ENCODE results near the gene OPN3. TPM values are rescaled to one million over a fixed set of nuclear protein-coding genes. Genes with fewer than 3 reads are reported as not detected.

The OPN3 gene
- total RNA-seq, 4 donors from 2014 or later, result 10.9 to 20.0 (median 12.8) TPM

DNA sequence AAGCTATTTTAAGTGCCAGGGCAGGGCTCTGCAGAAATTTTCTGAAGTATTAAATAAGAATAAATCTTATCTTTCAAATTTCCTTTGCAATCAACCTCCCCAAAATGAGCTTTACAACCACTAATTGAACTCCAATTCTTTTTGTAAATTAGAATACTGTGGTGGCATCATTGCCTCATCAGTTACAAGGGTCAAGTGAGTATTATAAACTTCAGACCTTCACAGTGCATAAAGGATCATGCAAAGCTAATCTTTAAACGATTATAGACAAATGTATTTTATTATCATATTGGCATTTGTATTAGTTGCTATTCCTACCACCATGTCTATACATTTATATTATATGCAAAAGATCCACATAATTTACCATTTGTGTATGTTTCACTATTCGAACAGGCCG, 7.2 kb downstream of the OPN3 start:
- TF ChIP-seq, protein P1, sequence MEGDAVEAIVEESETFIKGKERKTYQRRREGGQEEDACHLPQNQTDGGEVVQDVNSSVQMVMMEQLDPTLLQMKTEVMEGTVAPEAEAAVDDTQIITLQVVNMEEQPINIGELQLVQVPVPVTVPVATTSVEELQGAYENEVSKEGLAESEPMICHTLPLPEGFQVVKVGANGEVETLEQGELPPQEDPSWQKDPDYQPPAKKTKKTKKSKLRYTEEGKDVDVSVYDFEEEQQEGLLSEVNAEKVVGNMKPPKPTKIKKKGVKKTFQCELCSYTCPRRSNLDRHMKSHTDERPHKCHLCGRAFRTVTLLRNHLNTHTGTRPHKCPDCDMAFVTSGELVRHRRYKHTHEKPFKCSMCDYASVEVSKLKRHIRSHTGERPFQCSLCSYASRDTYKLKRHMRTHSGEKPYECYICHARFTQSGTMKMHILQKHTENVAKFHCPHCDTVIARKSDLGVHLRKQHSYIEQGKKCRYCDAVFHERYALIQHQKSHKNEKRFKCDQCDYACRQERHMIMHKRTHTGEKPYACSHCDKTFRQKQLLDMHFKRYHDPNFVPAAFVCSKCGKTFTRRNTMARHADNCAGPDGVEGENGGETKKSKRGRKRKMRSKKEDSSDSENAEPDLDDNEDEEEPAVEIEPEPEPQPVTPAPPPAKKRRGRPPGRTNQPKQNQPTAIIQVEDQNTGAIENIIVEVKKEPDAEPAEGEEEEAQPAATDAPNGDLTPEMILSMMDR (IDR thresholded peaks at IDR 0.05), result no peak
- ATAC-seq (ENCODE audit: low FRiP score), result no peak
- DNase-seq (ENCODE audit: low spot score), result no peak

DNA sequence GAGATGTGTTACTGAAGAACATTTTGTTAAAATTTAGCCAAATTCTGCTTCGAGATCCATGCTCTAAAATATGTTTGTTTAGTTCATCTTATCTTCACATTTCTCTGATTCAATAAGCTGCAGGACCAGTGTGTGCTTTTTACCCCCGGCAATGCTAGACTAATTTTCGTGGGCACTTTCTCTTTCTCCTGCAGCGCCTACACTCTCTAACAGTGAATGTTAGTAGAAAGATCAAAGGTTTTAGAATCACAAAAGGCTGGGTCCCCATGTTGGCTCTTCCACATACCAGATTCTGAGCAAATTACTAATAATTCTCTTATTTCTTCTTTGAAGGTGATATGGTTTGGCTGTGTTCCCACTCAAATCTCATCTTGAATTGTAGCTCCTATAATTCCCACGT, 8.5 kb downstream of the OPN3 start:
- ATAC-seq (ENCODE audit: low FRiP score) (no peak), DNase-seq (ENCODE audit: low spot score) (no peak)
- TF ChIP-seq, protein P1 (IDR thresholded peaks at IDR 0.05), result no peak

DNA sequence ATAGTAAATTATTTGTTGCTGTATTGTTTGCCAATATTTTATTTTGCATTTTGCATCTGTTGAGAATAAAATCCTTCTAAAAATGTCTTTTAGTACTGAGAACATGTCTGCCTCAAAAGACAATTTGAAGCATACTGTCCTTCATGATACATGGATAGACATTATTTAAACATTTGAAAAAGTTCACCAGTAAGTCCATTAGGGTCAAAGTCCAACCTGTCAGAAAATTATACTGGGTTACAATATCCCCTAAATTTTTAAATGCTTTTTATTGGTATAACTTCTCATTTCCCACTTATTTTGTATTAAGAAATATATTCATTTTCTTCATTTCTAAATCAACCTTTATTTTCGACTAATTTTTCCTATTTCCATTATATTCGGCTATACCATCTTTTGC, 9.3 kb downstream of the OPN3 start:
- no peak for DNase-seq (ENCODE audit: low spot score)
- ATAC-seq (ENCODE audit: low FRiP score), result no peak
- TF ChIP-seq, protein P1 (IDR thresholded peaks at IDR 0.05), result no peak

DNA sequence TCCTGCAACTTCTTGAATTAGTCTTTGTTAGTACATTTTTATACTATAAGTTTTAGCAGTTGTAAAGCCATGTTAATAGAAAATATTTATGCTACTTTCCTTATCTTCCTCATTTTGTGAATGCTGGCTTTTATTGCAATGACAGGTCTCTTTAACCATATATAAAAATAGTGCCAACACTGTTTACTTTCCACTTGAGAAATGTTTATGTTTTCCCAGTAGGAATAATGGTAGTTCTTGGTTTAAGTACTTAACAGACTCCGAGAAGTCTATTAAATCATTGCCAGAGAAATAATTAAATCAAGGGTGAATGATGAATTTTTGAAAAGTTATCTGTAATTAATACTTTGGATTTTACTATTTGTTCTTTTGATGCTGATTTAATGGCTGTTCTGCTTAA, 9.7 kb downstream of the OPN3 start:
- DNase-seq (ENCODE audit: low spot score), result no peak
- TF ChIP-seq, protein P1 (IDR thresholded peaks at IDR 0.05), result no peak
- ATAC-seq (ENCODE audit: low FRiP score), result no peak

- ATAC-seq (ENCODE audit: low FRiP score) (no peak), DNase-seq (ENCODE audit: low spot score) (no peak)
- TF ChIP-seq, protein P1 (IDR thresholded peaks at IDR 0.05), result no peak
These were observed 10.2 kb downstream of the OPN3 start for GRCh38 chr1:241630005-241630404.

DNA sequence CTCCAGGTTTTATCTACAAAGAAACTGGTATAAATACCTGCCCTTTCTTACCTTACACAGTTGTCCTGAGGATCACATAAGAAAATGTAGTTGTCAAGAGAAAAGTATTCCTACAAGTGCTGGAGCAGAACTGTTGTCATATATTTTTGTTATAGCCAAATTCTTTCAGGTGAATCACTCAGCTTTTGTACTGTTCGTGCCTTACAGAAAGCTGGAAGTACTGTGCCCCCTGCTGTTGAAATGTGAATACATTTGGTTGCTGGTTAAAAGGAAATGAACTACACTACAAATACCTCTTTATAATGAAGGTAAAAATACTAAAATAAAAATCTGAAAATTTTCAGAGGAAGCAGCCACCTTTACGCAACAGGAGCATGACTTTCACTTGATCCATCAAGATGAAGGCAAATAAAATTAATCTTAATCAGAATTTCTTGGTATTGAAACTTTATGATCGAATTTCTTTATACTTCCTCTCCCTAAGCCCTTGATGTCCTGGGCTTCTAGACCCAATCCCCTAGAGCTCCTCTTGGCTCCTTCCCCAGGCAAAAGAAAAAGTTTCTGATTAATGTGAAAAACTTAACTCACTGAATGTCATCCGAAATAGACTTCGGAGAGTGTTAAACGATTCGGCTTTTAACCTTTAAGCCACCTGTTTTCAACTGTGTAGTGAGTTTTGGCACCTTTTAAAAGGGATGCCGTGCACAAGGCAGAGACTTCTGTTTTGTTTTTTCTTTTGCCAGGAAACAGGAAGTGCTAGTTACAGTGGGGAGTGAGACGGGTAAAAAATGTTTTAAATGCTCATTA, 12.5 kb downstream of the OPN3 start:
- DNase-seq (ENCODE audit: low spot score) (no peak), ATAC-seq (ENCODE audit: low FRiP score) (no peak)
- TF ChIP-seq, protein P1 (IDR thresholded peaks at IDR 0.05), result no peak

DNA sequence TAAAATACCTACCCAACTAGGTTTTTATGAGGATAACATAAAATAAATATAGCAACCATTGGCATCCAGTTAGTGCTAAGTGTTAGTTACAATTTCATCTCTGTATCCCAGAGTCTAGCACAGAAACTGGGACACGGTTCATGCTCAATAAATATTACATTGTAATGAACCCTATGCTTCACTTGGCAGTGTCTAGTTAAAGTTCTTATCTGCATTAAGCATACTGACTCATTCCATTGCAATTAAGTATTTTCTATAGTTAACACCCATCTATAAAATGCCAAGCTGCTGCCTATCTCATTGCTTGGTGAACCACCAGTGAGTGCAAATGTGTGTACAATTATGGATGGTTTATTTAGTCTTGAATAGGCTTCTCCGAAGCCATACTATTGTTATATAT, 15.2 kb downstream of the OPN3 start:
- no peak for ATAC-seq (ENCODE audit: low FRiP score)
- no peak for DNase-seq (ENCODE audit: low spot score)
- TF ChIP-seq, protein P1 (IDR thresholded peaks at IDR 0.05), result no peak

Data from omental fat pad (tissue), 4 donors.